ENCODE data around the gene CFAP91.

CFAP91 gene

DNA sequence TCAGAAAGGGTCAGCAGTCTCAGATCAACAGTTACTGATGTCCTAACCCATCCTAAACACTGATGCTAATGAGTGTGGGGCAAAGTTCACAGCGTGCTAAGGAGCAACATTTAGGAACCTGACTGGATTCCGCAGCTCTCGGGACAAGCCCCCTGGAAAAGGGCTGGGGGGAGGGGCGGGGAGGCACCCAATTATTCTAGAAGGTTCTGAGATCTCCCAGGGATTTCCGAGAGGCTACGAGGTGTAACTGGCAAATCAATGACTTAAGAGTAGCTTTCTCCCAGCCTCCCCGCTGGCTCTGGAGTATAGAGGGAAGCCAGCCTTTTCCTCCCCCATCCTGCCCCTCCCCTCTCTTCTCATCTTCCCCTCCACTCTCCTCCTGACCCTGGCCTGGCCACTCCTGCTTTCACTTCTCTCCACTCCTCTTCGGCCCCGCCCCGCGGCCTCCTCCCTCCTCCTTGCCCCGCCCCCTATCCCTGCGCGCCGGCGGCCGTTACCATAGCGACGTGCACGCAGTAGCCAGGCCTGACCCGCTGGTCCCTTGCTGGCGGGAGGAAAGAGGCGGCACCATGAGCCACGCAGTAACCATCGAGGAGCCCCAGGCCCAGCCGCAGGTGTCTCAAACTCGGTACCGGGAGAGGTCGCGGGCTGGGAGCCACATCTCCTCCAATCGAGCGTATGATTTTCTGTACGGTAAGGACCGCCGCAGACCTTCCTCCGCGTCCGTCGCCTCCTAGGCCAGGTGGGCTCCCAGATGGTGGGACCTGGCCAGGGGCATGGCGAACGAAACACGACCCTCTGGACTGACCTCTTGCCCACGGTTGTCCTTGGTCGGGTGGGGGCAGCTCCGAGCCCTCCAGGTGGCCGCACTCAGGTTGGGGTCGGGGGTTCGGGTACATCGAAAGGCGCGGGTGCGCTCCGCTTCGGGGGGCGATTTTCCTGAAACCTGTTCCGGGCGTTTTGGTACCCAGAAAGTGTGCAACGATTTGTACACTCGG is at the start of gene CFAP91:
TSS of gene CFAP91 (plus strand) at position 493 of the 998 bp plus-strand sequence. CDS start at position 570, 77 bp downstream.
- DNase-seq, result peak; percentile 86

DNA sequence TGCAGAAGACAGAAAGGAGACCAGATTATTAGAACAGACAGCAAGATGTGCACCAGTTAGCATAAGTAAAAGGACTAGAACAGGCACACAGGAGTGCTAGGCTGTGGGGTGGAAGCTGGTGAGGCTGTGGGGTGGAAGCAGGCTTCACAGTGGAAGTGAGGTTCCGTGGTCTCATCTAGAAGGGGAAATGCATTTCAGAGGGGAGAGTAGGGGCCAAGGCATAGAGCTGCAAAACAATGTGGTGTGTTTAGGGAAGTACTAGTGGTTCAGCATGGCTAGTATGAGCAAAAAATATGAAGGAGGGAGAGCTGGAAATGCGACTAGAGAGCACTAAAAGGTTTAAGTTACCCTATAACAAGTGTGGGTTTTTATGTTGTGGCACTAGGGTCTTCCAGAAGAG is 48.9 kb upstream of the CFAP91 start:
- DNase-seq, result no peak

DNA sequence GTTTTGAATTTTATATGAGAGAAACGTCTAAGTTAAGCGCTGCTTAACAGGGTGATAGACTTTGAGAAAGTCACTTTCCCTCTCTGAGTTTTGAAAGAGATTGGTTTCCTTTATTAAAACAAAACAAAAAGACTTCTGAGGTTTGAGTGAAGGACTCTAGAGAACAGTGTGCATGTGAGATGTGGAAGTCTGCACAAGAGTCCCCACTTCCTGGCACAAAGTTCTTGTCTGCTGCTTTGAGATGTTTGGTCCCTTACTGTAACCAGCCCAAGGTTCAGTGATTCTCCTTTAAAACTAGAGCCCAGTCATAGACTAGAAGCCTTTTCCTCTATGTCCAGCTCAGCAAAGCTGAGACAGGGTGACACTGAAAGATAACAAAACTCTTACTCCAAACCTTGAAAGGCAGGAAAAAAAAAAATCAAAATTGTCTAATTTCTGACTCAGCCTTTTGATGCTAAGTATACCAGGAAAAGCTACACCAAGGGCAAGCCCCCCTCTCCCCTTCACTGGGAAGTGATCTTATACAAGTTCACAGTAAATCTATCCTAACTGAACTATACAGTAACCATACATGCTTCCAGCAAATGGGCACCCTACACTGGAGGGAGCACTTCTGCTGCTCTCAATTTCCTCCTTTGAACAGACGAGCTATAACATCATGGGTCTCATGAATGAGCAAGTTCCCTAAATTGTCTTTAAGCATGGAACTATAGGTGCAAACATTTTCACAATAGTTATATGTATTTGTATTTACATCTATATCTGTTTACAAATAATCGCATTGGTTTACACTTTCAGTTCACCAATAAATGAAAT is 44.7 kb upstream of the CFAP91 start:
- no peak for DNase-seq

DNA sequence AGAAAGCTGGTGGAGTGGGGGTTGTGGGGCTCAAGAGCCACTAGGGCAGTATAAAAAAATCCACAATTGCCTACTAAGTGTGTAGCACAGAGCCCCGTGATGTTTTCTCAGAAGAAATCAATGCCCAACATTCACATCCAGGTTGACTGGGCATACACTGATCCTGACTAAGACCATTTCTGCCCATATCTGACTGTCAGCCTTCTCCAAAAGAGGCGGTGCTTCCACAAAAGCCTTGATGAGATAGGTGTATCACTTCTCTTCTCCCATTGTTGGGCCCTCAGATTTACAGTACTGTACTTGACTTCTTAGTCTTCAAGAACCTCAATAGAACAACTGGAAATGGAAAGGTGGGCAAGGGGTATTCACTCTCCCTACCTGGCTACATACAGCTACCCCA is 43.8 kb upstream of the CFAP91 start:
- no peak for DNase-seq

DNA sequence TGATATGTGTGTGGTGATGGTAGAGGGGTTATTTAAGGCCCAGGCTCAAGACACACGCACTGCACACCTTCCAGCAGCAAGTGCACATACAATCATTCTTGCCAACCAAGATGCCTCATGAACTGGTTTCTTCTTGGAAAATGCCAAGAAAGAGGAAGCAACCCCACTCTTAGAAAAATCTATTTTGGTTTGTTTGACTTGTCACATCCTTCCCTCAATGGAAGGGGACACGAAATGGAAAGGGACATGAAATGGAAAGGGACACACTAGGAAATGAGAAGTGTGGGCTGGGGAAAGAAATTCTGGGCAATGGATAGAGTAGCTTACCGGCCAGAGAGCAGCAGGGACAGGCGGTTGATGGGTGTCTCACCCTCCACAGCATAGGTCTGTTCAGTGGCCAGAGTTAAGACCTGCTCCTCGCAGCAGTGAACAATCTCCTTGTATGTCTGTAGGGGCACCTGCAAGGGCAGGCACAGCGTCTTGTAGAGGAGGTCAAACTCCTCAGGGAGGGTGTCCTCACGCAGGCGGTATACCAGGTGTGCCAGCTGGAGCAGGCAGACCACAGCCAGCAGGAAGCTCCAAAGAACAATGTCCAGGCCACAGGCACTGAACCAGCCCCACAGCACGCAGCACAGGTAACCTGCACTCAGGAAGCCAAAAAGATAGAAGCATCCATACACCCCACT is 43.1 kb upstream of the CFAP91 start:
- no peak for DNase-seq

DNA sequence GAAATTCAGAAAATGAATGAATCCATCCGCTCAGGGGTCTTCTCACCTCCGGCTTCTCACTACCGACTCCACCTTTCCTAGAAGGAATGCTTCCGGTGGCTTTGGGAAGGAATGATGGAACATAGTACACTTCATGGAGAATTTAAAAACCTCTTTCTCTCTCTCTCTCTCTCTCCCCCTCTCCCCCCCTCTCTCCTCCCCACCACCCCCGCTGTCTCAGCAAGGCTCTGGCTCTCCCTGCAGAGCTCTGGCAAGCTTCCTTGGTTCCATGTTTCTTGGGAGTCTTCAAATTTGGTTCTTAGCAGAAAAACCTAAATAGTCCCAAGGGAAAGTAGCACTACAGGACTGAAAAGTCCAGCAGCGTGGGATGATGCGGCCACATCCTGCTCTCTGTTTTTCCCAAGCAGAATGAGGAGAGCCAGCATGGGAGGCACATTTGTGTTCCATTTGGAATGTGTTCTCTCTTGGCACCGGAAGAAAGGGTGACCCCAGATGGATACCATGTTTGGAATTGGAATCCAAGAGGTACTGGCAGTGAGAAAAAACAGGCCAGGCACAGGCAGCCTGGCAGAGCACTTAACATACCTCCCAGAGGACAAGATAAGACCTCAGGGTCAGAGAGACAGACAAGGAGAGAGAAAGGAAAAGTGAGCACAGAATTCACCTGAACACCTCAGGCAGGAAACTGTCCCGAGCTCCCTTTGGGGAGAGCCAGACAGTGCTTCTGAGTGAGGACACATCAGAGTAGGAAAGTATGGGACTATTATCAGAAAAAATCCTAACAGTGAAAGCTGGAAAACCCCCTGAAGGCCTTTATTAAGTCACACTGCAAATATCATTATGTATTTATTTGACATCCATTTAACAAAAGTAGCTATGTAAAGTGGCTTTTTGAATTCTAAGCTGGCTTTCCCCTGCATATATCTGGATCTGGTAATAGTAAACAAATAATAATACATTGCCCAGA is 42.1 kb upstream of the CFAP91 start, which contains the start of gene POPDC2:
TSS of gene POPDC2 (minus strand) at position 116 of the 967 bp plus-strand sequence. CDS start 166 bp downstream, outside the sequence.
- no peak for DNase-seq

DNA sequence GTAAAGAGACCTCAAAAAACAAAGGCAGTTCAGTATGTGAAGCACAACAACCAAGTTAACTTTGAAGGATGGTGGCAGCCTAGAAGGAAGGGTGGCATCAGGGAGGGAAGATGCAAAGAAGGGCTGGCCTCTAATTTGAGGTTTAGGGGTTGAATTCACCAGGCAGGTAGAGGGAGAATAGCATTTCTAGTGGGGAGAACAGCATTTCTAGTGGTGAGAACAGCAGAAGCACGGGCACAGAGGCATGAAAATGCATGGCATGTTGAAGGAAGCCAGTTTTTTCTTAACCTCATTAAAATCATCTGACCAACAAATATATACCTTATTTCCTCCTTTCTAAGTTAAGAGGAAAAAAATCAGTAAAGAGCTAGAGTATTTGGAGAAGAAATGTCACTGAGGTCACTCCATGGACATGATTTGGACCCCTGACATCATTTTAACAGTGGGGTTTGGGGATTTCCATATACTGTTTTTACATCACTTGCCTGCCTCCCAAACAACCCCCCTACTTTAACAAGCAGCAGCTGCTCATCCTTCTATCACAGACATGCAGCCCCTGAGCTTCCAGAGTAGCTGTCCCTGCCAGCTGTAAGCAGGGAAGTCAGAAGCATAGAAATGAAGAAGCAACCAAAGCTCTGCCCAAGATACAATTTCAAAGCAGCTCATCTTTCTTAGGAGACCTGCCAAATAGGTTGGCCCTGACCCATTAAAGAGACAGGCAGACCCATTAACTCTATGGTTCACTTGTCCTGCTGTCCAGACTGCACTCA is 40.0 kb upstream of the CFAP91 start:
- DNase-seq, result no peak

DNA sequence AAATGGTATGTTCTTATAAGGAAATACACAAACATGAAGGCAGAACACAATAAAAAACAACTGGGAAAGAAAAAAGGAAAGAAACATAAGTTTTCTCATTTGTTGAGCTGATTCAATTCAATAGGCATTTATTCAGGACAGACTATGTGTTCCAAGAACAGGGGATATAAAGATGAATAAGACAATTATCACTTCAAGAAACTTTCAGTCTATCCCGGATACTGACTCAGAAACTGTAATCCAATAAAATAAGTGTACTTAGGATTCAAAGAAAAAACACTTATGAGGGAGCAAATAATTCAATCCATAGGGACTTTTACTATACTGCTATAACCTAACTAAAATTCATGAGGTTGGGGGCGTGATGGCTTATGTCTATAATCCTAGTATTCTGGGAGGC is 38.9 kb upstream of the CFAP91 start:
- no peak for DNase-seq

DNA sequence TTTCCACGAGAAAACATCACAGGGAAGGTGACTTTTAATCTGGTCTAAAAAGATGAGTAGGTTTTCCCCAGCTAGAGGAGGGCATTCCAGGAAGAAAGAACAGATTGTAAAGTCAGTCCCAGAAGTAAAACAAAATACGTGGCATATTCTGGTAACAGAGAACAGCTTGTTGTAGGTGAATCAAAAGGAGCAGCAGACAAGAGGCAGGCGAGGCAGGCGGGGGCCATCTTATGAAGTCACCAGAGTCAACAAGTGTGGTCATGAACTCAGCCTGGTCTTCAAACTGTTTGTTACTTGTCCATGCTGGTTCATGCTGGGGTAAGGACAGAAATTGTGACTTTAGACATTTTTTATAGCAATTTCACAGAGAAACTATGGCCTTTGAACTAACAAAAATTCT is 38.5 kb upstream of the CFAP91 start:
- no peak for DNase-seq

DNA sequence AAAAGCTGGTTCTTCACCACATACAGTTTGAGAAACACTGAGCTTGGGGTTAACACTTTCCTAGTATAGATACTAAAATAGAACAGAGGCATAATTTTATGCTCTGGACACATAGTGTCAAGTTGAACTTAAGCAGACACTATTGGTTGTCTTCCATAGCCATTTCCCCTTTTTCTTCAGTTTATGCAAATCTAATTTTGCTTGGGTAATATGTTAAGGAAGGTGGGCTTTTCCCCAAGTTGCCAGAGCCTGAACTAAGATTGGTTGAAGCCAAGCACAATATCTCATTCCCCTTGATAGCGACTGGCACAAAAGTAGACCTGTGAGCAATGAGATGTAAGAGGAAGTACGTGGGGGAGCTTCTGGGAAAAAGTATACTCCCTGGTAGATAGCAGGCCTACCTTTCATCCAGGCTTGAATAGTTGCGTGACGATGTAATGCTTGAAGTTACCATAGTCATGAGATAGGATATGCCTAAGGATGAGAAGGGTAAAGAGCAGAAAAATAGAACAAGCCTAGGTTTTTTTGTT is 37.9 kb upstream of the CFAP91 start:
- no peak for DNase-seq

DNA sequence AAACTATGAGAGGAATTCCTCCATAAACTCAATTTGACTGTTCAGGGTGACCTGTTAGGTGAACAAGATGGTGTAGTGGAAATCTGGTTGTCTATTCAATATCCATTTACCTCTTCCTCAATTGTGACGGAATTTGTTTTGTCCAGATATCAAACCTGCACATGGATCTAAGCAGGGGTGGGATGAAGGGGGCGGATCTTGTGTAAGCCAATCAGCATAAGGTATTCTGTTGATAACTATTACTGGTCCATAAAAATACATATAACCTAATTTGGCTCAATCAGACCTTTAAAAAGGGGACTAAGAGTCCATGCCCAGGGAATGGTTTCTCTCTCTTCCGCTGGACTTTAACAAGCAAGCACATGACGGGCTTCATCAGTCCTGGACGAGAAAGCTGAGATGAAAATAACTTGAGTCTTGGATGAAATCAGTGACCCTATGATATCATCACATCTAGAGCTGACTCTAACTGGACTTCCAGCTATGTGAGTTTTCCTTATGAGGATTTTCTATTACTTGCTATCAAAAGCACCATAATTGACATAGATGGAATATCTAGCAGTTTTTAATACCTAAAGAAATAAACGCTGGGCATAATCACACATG is 36.8 kb upstream of the CFAP91 start:
- no peak for DNase-seq

DNA sequence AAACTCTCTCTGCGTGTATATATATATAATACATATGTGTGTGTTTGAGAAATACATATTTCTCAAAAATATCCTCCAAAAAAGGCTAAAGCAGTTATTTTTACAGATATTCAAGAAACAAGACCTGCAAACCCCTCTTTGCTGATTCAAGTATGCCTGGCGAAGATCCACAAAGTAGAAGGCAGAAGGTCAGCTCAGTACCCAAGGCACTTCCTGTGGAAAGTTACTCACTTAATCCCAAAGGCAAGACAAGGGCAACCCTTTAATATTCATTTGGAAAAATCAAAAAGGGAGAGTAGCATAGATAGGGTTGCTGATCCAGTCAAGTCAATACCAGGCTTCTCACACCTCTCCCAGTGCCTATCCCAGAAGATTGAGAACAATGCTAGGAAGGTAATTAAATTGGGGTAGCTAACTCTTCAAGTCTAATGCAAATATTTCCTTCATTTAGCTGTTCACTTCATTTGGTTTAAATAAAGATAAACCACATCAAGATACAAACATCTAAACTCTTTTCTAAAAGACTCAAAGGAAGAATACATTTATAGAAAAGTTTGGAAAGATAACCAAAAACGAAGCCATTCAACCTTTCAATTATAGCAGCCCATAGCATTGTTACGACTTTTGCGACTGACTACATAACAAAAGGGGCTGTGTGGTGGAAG is 32.8 kb upstream of the CFAP91 start:
- no peak for DNase-seq

DNA sequence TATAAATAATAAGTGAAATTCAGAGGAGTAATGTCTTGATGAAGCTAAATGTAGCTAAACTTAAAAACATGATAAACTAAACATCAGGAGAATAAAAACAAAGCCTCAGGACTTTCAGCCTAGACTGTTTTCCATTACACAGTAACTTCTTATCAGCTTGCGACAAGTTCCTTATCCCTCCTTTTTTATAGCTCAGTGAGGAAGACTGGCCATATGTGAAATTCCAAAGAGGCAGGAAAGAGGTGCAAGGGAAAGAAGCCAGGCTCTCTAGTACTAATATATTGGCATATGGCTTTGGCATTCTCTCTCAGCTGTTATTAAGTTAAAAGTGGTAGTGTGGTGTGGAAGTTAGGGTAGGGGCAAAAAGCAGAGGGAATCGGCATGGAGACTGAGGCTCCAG is 30.0 kb upstream of the CFAP91 start:
- no peak for DNase-seq

DNA sequence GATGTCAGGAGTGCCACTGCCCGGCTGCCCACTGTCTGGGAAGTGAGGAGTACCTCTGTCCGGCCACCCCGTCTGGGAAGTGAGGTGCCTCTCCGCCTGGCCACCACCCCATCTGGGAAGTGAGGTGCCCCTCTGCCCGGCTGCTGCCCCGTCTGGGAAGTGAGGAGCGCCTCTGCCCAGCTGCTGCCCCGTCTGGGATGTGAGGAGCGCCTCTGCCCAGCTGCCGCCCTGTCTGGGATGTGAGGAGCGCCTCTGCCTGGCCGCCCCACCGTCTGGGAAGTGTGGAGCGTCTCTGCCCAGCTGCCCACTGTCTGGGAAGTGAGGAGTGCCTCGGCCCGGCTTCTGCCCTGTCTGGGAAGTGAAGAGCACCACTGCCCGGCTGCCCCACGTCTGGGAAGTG is 28.9 kb upstream of the CFAP91 start:
- DNase-seq, result no peak

DNA sequence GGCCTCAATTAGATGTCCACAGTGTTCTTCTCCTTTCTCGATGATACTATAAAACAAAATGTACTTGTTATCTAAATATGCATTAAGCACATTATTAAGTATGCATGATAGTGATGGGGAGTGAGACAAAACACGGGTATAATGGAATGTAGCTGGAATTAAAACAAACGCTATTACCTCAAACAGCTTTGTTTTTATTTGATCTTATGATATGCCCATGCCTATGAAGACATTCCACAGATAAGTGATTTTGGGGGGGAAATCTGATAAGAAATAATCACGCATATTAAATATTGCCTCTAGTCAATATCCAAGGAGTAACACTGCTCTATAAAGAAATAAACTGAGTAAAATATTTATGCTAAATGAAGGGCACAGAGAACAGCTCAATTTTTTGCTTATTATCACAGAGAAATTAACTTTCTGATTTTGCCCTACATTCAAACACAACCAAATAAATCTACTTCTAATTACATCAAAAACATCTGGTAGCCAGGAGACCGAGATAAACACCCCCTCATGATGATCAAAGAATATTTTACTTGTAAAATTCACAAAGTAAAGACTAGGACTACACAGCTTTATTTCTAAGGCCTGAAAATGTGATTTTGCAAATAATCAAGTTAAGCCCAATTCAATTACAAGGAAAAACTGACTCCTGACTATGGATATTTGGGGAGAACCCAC is 27.5 kb upstream of the CFAP91 start:
- no peak for DNase-seq

DNA sequence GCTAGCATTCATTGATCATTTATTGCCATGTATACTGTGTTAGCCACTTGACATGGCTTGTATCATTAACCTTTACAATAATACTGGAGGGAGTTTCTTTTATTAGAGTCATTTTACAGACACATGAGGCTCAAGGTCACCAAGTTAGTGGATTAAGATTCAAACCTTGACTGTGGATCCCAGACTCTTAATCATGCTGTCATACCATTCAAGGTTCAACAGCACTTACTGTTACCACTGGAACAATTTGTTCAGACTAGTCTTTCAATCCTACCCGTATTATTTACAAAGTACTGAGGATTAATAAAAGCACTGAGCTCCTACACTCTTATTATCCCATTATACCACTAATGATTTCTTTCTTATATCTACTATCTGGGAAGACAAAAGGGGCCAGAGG is 26.8 kb upstream of the CFAP91 start:
- DNase-seq, result no peak

DNA sequence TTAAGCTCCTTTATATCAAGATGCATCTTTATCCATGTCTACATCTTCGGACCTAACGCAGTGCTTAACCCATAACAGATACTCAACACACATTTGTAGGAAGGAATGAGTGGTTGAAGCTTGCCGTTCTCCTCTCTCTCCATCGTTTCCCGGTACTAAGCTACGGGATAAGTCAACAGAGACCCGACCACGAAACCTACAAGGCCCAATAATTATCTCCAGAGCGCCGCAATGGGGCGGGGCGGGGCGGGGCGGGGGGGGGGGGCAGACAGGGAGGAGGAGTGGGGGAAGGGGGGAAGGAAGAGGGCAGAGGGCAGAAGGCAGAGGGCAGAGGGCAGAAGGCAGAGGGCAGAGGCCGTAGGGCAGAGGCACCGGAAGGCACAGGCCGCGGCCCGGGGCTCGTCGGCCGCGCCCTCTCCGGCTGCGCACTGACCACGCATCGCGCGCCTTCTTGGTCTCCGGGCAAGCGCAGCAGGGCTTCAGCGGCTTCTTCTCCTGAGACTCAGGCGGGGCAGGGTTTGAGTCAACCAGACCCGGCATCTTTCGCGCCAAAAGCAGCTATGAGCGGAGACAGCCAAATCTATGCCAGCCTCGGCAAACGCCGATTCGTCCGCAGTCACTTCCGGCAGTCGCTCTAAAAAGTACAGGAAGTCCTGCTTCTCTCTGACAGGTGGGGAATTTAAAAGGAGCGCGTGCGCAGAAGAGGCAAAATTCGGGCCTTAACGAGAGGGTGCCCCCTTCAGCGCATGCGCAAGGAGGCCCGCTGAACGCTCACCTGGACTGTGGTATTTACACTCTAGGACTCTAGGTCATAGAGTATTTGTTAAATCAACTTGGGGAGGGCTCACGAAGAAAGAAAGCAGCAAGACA is 25.8 kb upstream of the CFAP91 start, which contains the start of gene COX17:
TSS of gene COX17 (minus strand) at position 636 of the 870 bp plus-strand sequence. CDS start at position 540, 96 bp downstream.
- peak; percentile 98 for DNase-seq

DNA sequence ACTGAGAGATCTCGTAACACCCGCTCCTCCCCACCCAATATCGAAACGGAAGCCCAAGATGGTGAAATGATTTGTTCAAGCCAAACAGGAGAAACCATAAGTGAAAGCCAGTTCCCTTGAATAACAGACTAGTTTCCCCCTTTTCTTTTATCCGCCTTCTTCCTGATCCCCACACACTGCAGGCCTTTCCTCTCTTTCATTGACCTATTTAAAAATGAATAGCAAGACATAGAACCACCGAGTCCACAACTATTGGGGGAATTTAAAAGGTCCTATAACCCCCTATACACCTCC is 25.2 kb upstream of the CFAP91 start:
- no peak for DNase-seq

Data from CD4-positive, alpha-beta T cell treated with Interleukin-6 for 4 hours (primary cell).